Prostate gland (tissue), 2 donors: ENCODE results near the gene KRT72.

Experiments used
- POLR2A ChIP-seq: fragments of 450-650 bp; IDR thresholded peaks from one replicate; pipeline ENCODE4 v1.6.1; 2016; ENCODE audit warnings: antibody characterized with exemption, mild to moderate bottlenecking
- POLR2AphosphoS5 ChIP-seq: sonication (generic); formaldehyde crosslinking; IDR thresholded peaks from one replicate; pipeline ENCODE4 v1.6.1; 2017; ENCODE audit warnings: antibody characterized with exemption
- TF ChIP-seq, protein P1 (sequence below), 4 experiments: fragments of 200-600 bp in 2 of 4; fragments of 450-650 bp in 2 of 4; sonication (generic) in 2 of 4; IDR thresholded peaks; 1 replicate in 3 of 4; 2 replicates in 1 of 4; pipeline ENCODE4 v1.5.1; 2016 to 2019; ENCODE audit warnings: antibody characterized with exemption in 4 of 4, mild to moderate bottlenecking in 2 of 4, moderate library complexity in 2 of 4

DNA sequence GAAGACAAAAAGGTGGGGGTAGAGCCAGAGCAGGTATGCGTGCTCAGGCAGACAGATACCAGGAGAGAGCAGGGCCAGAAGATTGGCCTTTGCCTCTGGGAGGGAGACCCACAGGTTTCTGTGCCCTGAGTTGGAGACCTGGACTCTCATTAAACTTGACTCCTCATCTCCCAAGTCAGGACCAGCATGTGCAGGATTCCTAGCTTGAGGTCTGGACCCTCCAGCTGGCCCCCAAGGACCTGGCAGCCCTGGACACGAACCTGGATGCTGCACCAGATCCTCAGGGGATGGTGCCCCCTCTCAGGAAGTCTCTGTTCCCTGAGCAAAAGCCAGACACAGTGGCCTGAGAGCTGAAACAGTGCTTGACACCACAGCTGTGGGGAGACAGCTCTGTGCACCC, 27.6 kb upstream of the KRT72 start:
- TF ChIP-seq POLR2A, result no peak
- TF ChIP-seq POLR2AphosphoS5, result no peak
- TF ChIP-seq, protein P1, sequence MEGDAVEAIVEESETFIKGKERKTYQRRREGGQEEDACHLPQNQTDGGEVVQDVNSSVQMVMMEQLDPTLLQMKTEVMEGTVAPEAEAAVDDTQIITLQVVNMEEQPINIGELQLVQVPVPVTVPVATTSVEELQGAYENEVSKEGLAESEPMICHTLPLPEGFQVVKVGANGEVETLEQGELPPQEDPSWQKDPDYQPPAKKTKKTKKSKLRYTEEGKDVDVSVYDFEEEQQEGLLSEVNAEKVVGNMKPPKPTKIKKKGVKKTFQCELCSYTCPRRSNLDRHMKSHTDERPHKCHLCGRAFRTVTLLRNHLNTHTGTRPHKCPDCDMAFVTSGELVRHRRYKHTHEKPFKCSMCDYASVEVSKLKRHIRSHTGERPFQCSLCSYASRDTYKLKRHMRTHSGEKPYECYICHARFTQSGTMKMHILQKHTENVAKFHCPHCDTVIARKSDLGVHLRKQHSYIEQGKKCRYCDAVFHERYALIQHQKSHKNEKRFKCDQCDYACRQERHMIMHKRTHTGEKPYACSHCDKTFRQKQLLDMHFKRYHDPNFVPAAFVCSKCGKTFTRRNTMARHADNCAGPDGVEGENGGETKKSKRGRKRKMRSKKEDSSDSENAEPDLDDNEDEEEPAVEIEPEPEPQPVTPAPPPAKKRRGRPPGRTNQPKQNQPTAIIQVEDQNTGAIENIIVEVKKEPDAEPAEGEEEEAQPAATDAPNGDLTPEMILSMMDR (IDR thresholded peaks at IDR 0.05), result no peak
